Loucy (cell line): ENCODE data around the gene FMN1.

ENCODE experiments used
- H2AFZ ChIP-seq: fragments of 200-600 bp; sonication (generic); 2 replicates; pipeline ENCODE4 v1.6.0; 2016; ENCODE audit warnings: antibody characterized with exemption, mild to moderate bottlenecking, low read length, moderate library complexity
- H3F3A ChIP-seq: fragments of 200-600 bp; 2 replicates; pipeline ENCODE4 v1.6.0; 2016; ENCODE audit warnings: antibody characterized with exemption, low read depth, mild to moderate bottlenecking
- H3K27me3 ChIP-seq: fragments of 200-600 bp; sonication (generic); 2 replicates; pipeline ENCODE4 v1.6.1; 2014; ENCODE audit warnings: low read length, mild to moderate bottlenecking; ENCODE audit not compliant: insufficient read depth, poor library complexity, severe bottlenecking
- H3K36me3 ChIP-seq: fragments of 200-600 bp; sonication (generic); 2 replicates; pipeline ENCODE4 v1.6.1; 2016; ENCODE audit warnings: low read length; ENCODE audit not compliant: insufficient read depth
- H3K4me1 ChIP-seq: fragments of 200-600 bp; sonication (generic); 2 replicates; pipeline ENCODE4 v1.5.1; 2014; ENCODE audit warnings: low read length, mild to moderate bottlenecking; ENCODE audit not compliant: insufficient read depth, poor library complexity, severe bottlenecking
- H3K4me2 ChIP-seq: fragments of 200-600 bp; sonication (generic); 2 replicates; pipeline ENCODE4 v1.6.0; 2014; ENCODE audit warnings: antibody characterized with exemption, low read length, low read depth, mild to moderate bottlenecking; ENCODE audit not compliant: poor library complexity, severe bottlenecking
- H3K4me3 ChIP-seq: fragments of 200-600 bp; sonication (generic); 2 replicates; pipeline ENCODE4 v1.5.1; 2014; ENCODE audit warnings: low read length, mild to moderate bottlenecking, mixed read lengths; ENCODE audit not compliant: poor library complexity, severe bottlenecking
- H3K79me2 ChIP-seq: fragments of 200-600 bp; sonication (generic); 2 replicates; pipeline ENCODE4 v1.6.1; 2014; ENCODE audit warnings: low read length; ENCODE audit not compliant: insufficient read depth
- H3K9ac ChIP-seq: fragments of 200-600 bp; sonication (generic); 2 replicates; pipeline ENCODE4 v1.6.0; 2014; ENCODE audit warnings: mild to moderate bottlenecking, low read depth, low read length, moderate library complexity; ENCODE audit not compliant: poor library complexity, severe bottlenecking
- H3K9me2 ChIP-seq: fragments of 200-600 bp; sonication (generic); replicated peaks from 2 replicates; pipeline ENCODE4 v1.6.1; 2016; ENCODE audit warnings: low read depth, low read length, mixed read lengths
- H3K9me3 ChIP-seq: fragments of 200-600 bp; sonication (generic); 2 replicates; pipeline ENCODE4 v1.6.1; 2014; ENCODE audit warnings: mild to moderate bottlenecking, antibody characterized with exemption, low read length, low read depth; ENCODE audit not compliant: insufficient read depth
- H4K20me1 ChIP-seq: fragments of 200-600 bp; sonication (generic); 2 replicates; pipeline ENCODE4 v1.6.0; 2014; ENCODE audit warnings: antibody characterized with exemption, low read length, mild to moderate bottlenecking; ENCODE audit not compliant: insufficient read depth, poor library complexity, severe bottlenecking
- CTCF ChIP-seq: fragments of 200-600 bp; sonication (generic); conservative IDR thresholded peaks from 2 replicates; pipeline ENCODE4 v1.5.1; 2014; ENCODE audit warnings: mild to moderate bottlenecking, antibody characterized with exemption, low read length
- EZH2phosphoT487 ChIP-seq: fragments of 200-600 bp; IDR thresholded peaks from 2 replicates; pipeline ENCODE4 v1.6.1; 2018; ENCODE audit warnings: antibody characterized with exemption, mild to moderate bottlenecking, moderate library complexity, borderline replicate concordance

FMN1 gene

GRCh38 chr15:32799936-32800535 is 394.5 kb downstream of the FMN1 start:
- no peak overlapping the region for H2AFZ ChIP-seq
- H3K4me3 ChIP-seq, result no peak overlapping the region
- no peak overlapping the region for H3K4me2 ChIP-seq
- no peaks in the 10 kb centered on the region for H3K79me2 ChIP-seq
- H3K9me3 ChIP-seq, result no peaks in the 10 kb centered on the region
- peaks cover 7% of the 10 kb centered on the region for H3K4me1 ChIP-seq
- H4K20me1 ChIP-seq, result peaks cover 13% of the 10 kb centered on the region
- no peak for TF ChIP-seq EZH2phosphoT487
- TF ChIP-seq CTCF, result no peak
- H3K27me3 ChIP-seq, result peaks cover 84% of the 10 kb centered on the region
- H3K9me2 ChIP-seq, result no peaks in the 10 kb centered on the region
- H3K9ac ChIP-seq, result no peak overlapping the region
- H3K36me3 ChIP-seq, result peaks cover 10% of the 10 kb centered on the region; the same call in 1 of the 2 replicates
- H3F3A ChIP-seq, result no peaks in the 10 kb centered on the region

- Histone ChIP-seq H3K9me2 (no peaks in the 10 kb centered on the region), H3K27me3 (peaks cover 79% of the 10 kb centered on the region), H3K36me3 (peaks cover 10% of the 10 kb centered on the region; the same call in 1 of the 2 replicates), H3F3A (no peaks in the 10 kb centered on the region), H3K4me2 (no peak overlapping the region), H3K79me2 (no peaks in the 10 kb centered on the region), H3K4me3 (no peak overlapping the region), H3K4me1 (peaks cover 2% of the 10 kb centered on the region), H3K9ac (no peak overlapping the region), H2AFZ (no peak overlapping the region), H4K20me1 (peaks cover 9% of the 10 kb centered on the region), H3K9me3 (no peaks in the 10 kb centered on the region)
- TF ChIP-seq EZH2phosphoT487, result no peak
- no peak for TF ChIP-seq CTCF
These were observed 397.7 kb downstream of the FMN1 start for GRCh38 chr15:32796856-32797255.

- H3F3A ChIP-seq, result no peaks in the 10 kb centered on the region
- no peaks in the 10 kb centered on the region for H4K20me1 ChIP-seq
- no peaks in the 10 kb centered on the region for H3K9me2 ChIP-seq
- no peaks in the 10 kb centered on the region for H3K4me1 ChIP-seq
- no peak overlapping the region for H3K4me2 ChIP-seq
- H3K79me2 ChIP-seq, result no peaks in the 10 kb centered on the region
- H3K36me3 ChIP-seq, result peaks cover 10% of the 10 kb centered on the region; the same call in 1 of the 2 replicates
- no peak overlapping the region for H2AFZ ChIP-seq
- H3K9ac ChIP-seq, result no peak overlapping the region
- no peaks in the 10 kb centered on the region for H3K9me3 ChIP-seq
- peaks cover 66% of the 10 kb centered on the region for H3K27me3 ChIP-seq
- TF ChIP-seq EZH2phosphoT487 (no peak), CTCF (no peak)
- H3K4me3 ChIP-seq, result no peak overlapping the region
These were observed 399.5 kb downstream of the FMN1 start for GRCh38 chr15:32794973-32795372.
